Stimulated activated naive B cell treated with anti-CD40 and anti-IgM and Interleukin-4, amounts not matched to agents 10 μg/mL and 1 μg/mL and 100 μg/mL, for 72 hours (primary cell): ENCODE measurements around the gene KCNJ18.
"Not testable (repeated sequence)": the region's sequence is repeated elsewhere in the genome, so short reads cannot be mapped to it uniquely, and the experiment has no call there.

Source experiments
- ATAC-seq, 2 donors: fragments of 150-1000 bp; cut with Tn5 transposase; replicated peaks; 2 replicates each; pipeline ENCODE4 v1.10.0; 2021; ENCODE audit warnings: moderate library complexity in 1 of 2
- DNase-seq: peaks from one replicate; pipeline ENCODE4 v3.0.0; 2021
- H3K27ac Mint-ChIP-seq: one replicate; pipeline ENCODE4 v1.8.0; 2022; ENCODE audit warnings: mild to moderate bottlenecking, mixed read lengths
- H3K27me3 Mint-ChIP-seq, 2 donors: one replicate each; pipeline ENCODE4 v1.8.0; 2022; ENCODE audit warnings: mixed read lengths in 2 of 2
- H3K36me3 Mint-ChIP-seq, 2 donors: one replicate each; pipeline ENCODE4 v1.8.0; 2022; ENCODE audit warnings: mixed read lengths in 2 of 2, mild to moderate bottlenecking in 1 of 2
- H3K4me1 Mint-ChIP-seq, 2 donors: one replicate each; pipeline ENCODE4 v1.8.0; 2022; ENCODE audit warnings: mixed read lengths in 2 of 2, mild to moderate bottlenecking in 1 of 2
- H3K4me3 Mint-ChIP-seq, 2 donors: one replicate each; pipeline ENCODE4 v1.8.0; 2022; ENCODE audit warnings: mild to moderate bottlenecking in 2 of 2, mixed read lengths in 2 of 2, moderate library complexity in 1 of 2
- H3K9me3 Mint-ChIP-seq, 2 donors: one replicate each; pipeline ENCODE4 v1.8.0; 2022; ENCODE audit warnings: mixed read lengths in 2 of 2, mild to moderate bottlenecking in 1 of 2

Gene KCNJ18

GRCh38 chr17:21711182-21711581, 18.9 kb downstream of the KCNJ18 start:
- H3K27me3 Mint-ChIP-seq: no peaks in the 10 kb centered on the region
- no peak overlapping the region for H3K27ac Mint-ChIP-seq
- no peaks in the 10 kb centered on the region for H3K36me3 Mint-ChIP-seq
- no peaks in the 10 kb centered on the region for H3K9me3 Mint-ChIP-seq
- ATAC-seq (no peak), DNase-seq (no peak)
- no peaks in the 10 kb centered on the region for H3K4me1 Mint-ChIP-seq
- H3K4me3 Mint-ChIP-seq: no peak overlapping the region

- H3K4me3 Mint-ChIP-seq, H3K36me3 Mint-ChIP-seq, ATAC-seq, H3K27me3 Mint-ChIP-seq, DNase-seq, H3K27ac Mint-ChIP-seq, H3K4me1 Mint-ChIP-seq, H3K9me3 Mint-ChIP-seq: not testable (repeated sequence)
These were observed 20.7 kb downstream of the KCNJ18 start for GRCh38 chr17:21713020-21713419.

- H3K27ac Mint-ChIP-seq, H3K36me3 Mint-ChIP-seq, H3K4me3 Mint-ChIP-seq, H3K4me1 Mint-ChIP-seq, H3K27me3 Mint-ChIP-seq, ATAC-seq, H3K9me3 Mint-ChIP-seq, DNase-seq: not testable (repeated sequence)
These were observed 21.3 kb downstream of the KCNJ18 start for GRCh38 chr17:21713631-21714030.

- not testable (repeated sequence) for H3K36me3 Mint-ChIP-seq, H3K27ac Mint-ChIP-seq, ATAC-seq, H3K4me3 Mint-ChIP-seq, H3K27me3 Mint-ChIP-seq, H3K9me3 Mint-ChIP-seq, DNase-seq, H3K4me1 Mint-ChIP-seq
These were observed 22.4 kb downstream of the KCNJ18 start for GRCh38 chr17:21714676-21715075.

GRCh38 chr17:21715877-21716276, 23.6 kb downstream of the KCNJ18 start:
- not testable (repeated sequence) for DNase-seq, ATAC-seq, H3K27me3 Mint-ChIP-seq, H3K4me1 Mint-ChIP-seq, H3K4me3 Mint-ChIP-seq, H3K36me3 Mint-ChIP-seq, H3K9me3 Mint-ChIP-seq, H3K27ac Mint-ChIP-seq

- H3K4me1 Mint-ChIP-seq, ATAC-seq, H3K27me3 Mint-ChIP-seq, DNase-seq, H3K27ac Mint-ChIP-seq, H3K9me3 Mint-ChIP-seq, H3K36me3 Mint-ChIP-seq, H3K4me3 Mint-ChIP-seq: not testable (repeated sequence)
These were observed 26.6 kb downstream of the KCNJ18 start for GRCh38 chr17:21718971-21719370.

GRCh38 chr17:21719511-21720226, 27.3 kb downstream of the KCNJ18 start:
- H3K4me3 Mint-ChIP-seq, H3K27me3 Mint-ChIP-seq, ATAC-seq, H3K27ac Mint-ChIP-seq, H3K36me3 Mint-ChIP-seq, H3K9me3 Mint-ChIP-seq, DNase-seq, H3K4me1 Mint-ChIP-seq: not testable (repeated sequence)

GRCh38 chr17:21720566-21720965, 28.2 kb downstream of the KCNJ18 start:
- not testable (repeated sequence) for ATAC-seq, H3K27ac Mint-ChIP-seq, H3K36me3 Mint-ChIP-seq, H3K9me3 Mint-ChIP-seq, DNase-seq, H3K27me3 Mint-ChIP-seq, H3K4me3 Mint-ChIP-seq, H3K4me1 Mint-ChIP-seq

- not testable (repeated sequence) for H3K36me3 Mint-ChIP-seq, H3K27me3 Mint-ChIP-seq, DNase-seq, ATAC-seq, H3K27ac Mint-ChIP-seq, H3K4me1 Mint-ChIP-seq, H3K4me3 Mint-ChIP-seq
- peaks cover 1 to 10% of the 10 kb centered on the region in 2 donors for H3K9me3 Mint-ChIP-seq
These were observed 29.9 kb downstream of the KCNJ18 start for GRCh38 chr17:21722268-21722667.

- not testable (repeated sequence) for H3K36me3 Mint-ChIP-seq
These were observed 32.1 kb downstream of the KCNJ18 start for GRCh38 chr17:21724216-21725006.

GRCh38 chr17:21731076-21731475, 38.8 kb downstream of the KCNJ18 start:
- not testable (repeated sequence) for ATAC-seq

More at GRCh38 chr17:21724216-21725006, 32.1 kb downstream of the KCNJ18 start:
- not testable (repeated sequence) for H3K4me3 Mint-ChIP-seq, H3K4me1 Mint-ChIP-seq, H3K27me3 Mint-ChIP-seq, DNase-seq, H3K27ac Mint-ChIP-seq
- H3K9me3 Mint-ChIP-seq: peaks cover 1 to 17% of the 10 kb centered on the region in 2 donors
- peak; percentile 75 to 76 for ATAC-seq

GRCh38 chr17:21733931-21734330, 41.6 kb downstream of the KCNJ18 start:
- not testable (repeated sequence) for H3K4me3 Mint-ChIP-seq

More at GRCh38 chr17:21731076-21731475, 38.8 kb downstream of the KCNJ18 start:
- not testable (repeated sequence) for H3K4me1 Mint-ChIP-seq, H3K27me3 Mint-ChIP-seq, H3K4me3 Mint-ChIP-seq, DNase-seq, H3K27ac Mint-ChIP-seq, H3K36me3 Mint-ChIP-seq
- H3K9me3 Mint-ChIP-seq: peaks cover 1 to 13% of the 10 kb centered on the region in 2 donors

GRCh38 chr17:21735814-21736213, 43.5 kb downstream of the KCNJ18 start:
- not testable (repeated sequence) for H3K36me3 Mint-ChIP-seq, H3K4me3 Mint-ChIP-seq, DNase-seq, H3K9me3 Mint-ChIP-seq, H3K27me3 Mint-ChIP-seq, H3K4me1 Mint-ChIP-seq, ATAC-seq
- peak overlapping the region; percentile 51 for H3K27ac Mint-ChIP-seq

More at GRCh38 chr17:21733931-21734330, 41.6 kb downstream of the KCNJ18 start:
- not testable (repeated sequence) for H3K4me1 Mint-ChIP-seq, H3K27ac Mint-ChIP-seq, H3K9me3 Mint-ChIP-seq, DNase-seq, H3K36me3 Mint-ChIP-seq, H3K27me3 Mint-ChIP-seq, ATAC-seq

GRCh38 chr17:21737015-21737580, 44.8 kb downstream of the KCNJ18 start:
- not testable (repeated sequence) for H3K9me3 Mint-ChIP-seq

GRCh38 chr17:21738241-21738640, 45.9 kb downstream of the KCNJ18 start:
- not testable (repeated sequence) for H3K27me3 Mint-ChIP-seq, H3K4me1 Mint-ChIP-seq, H3K4me3 Mint-ChIP-seq, H3K36me3 Mint-ChIP-seq, DNase-seq, H3K27ac Mint-ChIP-seq, ATAC-seq, H3K9me3 Mint-ChIP-seq

More at GRCh38 chr17:21737015-21737580, 44.8 kb downstream of the KCNJ18 start:
- DNase-seq, ATAC-seq, H3K27ac Mint-ChIP-seq, H3K27me3 Mint-ChIP-seq, H3K4me3 Mint-ChIP-seq, H3K4me1 Mint-ChIP-seq, H3K36me3 Mint-ChIP-seq: not testable (repeated sequence)
